IPS-20b (cell line): ENCODE data around the gene RHOT2.

Experiments used
- H3K27ac ChIP-seq: one replicate; pipeline ENCODE4 v1.5.1; 2013; ENCODE audit warnings: low read length
- H3K27me3 ChIP-seq: 2 replicates; pipeline ENCODE4 v1.6.1; 2013; ENCODE audit warnings: mild to moderate bottlenecking, low read length, inconsistent platforms; ENCODE audit not compliant: insufficient read depth
- H3K36me3 ChIP-seq: 2 replicates; pipeline ENCODE4 v1.6.1; 2013; ENCODE audit warnings: low read depth, mild to moderate bottlenecking, inconsistent platforms, low read length, moderate library complexity; ENCODE audit not compliant: insufficient read depth
- H3K4me1 ChIP-seq: 2 replicates; pipeline ENCODE4 v1.6.1; 2013; ENCODE audit warnings: mild to moderate bottlenecking, control low read depth, inconsistent platforms, low read length, moderate library complexity; ENCODE audit not compliant: insufficient read depth
- H3K4me3 ChIP-seq: 2 replicates; pipeline ENCODE4 v1.5.1; 2013; ENCODE audit warnings: mild to moderate bottlenecking, low read length, inconsistent platforms
- H3K9ac ChIP-seq: 2 replicates; pipeline ENCODE4 v1.6.1; 2013; ENCODE audit warnings: low read depth, mild to moderate bottlenecking, inconsistent platforms, low read length, moderate library complexity
- H3K9me3 ChIP-seq: 2 replicates; pipeline ENCODE4 v1.6.1; 2013; ENCODE audit warnings: mild to moderate bottlenecking, low read depth, low read length, inconsistent platforms; ENCODE audit not compliant: insufficient read depth

Gene RHOT2

GRCh38 chr16:680967-681745 lies 13.2 kb downstream of the RHOT2 start:
- peak overlapping the region; percentile 80; the same call in 1 of the 2 replicates for H3K9ac ChIP-seq
- H3K4me1 ChIP-seq: no peaks in the 10 kb centered on the region
- no peaks in the 10 kb centered on the region for H3K9me3 ChIP-seq
- H3K27me3 ChIP-seq: peaks cover 3% of the 10 kb centered on the region; the same call in 1 of the 2 replicates
- H3K27ac ChIP-seq: no peak overlapping the region
- H3K36me3 ChIP-seq: peaks cover 19% of the 10 kb centered on the region
- H3K4me3 ChIP-seq: peak overlapping the region; percentile 90

GRCh38 chr16:681746-682427 lies 14.0 kb downstream of the RHOT2 start:
- no peaks in the 10 kb centered on the region for H3K9me3 ChIP-seq
- no peak overlapping the region; the same call in 1 of the 2 replicates for H3K9ac ChIP-seq
- no peak overlapping the region for H3K27ac ChIP-seq
- H3K4me1 ChIP-seq: no peaks in the 10 kb centered on the region
- H3K4me3 ChIP-seq: peak overlapping the region; percentile 90; the same call in 1 of the 2 replicates
- no peaks in the 10 kb centered on the region for H3K27me3 ChIP-seq
- H3K36me3 ChIP-seq: peaks cover 19% of the 10 kb centered on the region

DNA sequence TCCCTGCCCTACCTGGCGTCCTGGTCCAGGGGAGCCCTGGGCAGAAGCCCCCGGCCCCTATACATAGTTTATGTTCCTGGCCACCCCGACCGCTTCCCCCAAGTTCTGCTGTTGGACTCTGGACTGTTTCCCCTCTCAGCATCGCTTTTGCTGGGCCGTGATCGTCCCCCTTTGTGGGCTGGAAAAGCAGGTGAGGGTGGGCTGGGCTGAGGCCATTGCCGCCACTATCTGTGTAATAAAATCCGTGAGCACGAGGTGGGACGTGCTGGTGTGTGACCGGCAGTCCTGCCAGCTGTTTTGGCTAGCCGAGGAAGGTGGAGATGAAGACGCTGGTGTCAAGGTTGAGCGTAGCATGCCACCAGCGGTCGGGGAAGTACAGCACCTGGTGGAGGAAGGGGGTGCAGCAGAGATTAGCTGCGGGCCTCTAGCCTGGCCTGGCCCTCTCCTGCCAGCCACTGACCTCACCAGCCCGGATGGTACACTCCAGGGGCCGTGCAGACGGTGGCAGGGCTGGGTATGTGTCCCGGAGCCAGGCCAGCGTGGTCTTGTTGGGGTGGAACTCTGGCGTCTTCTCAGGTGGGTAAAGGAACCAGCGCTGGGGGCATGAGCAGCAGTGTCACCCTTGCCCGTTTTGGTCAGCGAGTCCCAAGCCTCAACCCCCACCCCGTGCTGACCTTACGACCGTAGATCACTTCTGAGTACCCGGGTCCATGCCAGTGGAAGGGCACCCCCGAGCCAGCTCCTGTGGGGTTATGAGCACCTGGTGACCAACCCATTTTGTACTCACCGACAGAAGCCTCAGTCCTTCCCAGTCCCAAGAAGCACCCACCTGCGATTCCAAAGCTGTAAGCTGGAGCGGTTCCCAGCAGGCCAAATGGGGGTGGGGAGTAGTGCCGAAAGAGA lies 14.8 kb downstream of the RHOT2 start:
- no peaks in the 10 kb centered on the region for H3K4me1 ChIP-seq
- H3K9me3 ChIP-seq: no peaks in the 10 kb centered on the region
- H3K27ac ChIP-seq: no peak overlapping the region
- no peak overlapping the region for H3K9ac ChIP-seq
- H3K36me3 ChIP-seq: peaks cover 19% of the 10 kb centered on the region
- no peaks in the 10 kb centered on the region for H3K27me3 ChIP-seq
- H3K4me3 ChIP-seq: peak overlapping the region; percentile 74

DNA sequence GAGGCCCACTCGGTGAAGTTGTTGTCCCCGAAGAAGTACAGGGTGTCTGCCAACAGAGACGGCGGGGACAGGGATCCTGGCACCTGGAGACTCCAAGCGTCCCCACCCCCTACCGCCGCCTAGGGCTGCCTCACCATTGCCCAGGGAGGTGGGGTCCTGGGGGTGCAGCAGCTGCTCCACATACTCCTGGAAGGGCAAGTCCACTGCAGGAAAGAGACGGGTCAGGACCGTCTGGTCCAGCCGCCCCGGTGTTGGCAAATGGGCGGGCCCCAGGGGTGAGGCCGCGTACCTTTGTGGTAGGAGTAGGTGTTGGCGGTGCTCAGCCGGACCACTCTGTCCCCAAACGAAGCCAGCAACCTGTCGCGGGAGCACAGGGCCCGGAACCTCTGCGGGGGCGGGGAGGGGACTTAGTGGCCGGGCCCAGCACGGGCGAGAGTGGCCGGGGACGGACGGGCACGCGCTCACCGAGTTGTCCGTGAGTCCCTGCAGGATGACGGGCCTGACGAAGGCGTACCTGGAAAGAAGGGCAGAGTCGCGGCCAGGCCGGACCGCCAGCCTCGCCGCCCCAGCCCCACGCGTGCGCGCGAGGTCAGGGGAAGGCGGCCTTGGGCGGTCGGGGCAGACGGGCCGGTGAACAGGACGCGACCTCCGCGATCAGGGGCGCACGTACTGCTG lies 15.6 kb downstream of the RHOT2 start:
- no peaks in the 10 kb centered on the region for H3K27me3 ChIP-seq
- H3K4me1 ChIP-seq: no peaks in the 10 kb centered on the region
- H3K27ac ChIP-seq: no peak overlapping the region
- H3K4me3 ChIP-seq: peak overlapping the region; percentile 74
- H3K36me3 ChIP-seq: peaks cover 19% of the 10 kb centered on the region
- peak overlapping the region; percentile 79 for H3K9ac ChIP-seq
- no peaks in the 10 kb centered on the region for H3K9me3 ChIP-seq

DNA sequence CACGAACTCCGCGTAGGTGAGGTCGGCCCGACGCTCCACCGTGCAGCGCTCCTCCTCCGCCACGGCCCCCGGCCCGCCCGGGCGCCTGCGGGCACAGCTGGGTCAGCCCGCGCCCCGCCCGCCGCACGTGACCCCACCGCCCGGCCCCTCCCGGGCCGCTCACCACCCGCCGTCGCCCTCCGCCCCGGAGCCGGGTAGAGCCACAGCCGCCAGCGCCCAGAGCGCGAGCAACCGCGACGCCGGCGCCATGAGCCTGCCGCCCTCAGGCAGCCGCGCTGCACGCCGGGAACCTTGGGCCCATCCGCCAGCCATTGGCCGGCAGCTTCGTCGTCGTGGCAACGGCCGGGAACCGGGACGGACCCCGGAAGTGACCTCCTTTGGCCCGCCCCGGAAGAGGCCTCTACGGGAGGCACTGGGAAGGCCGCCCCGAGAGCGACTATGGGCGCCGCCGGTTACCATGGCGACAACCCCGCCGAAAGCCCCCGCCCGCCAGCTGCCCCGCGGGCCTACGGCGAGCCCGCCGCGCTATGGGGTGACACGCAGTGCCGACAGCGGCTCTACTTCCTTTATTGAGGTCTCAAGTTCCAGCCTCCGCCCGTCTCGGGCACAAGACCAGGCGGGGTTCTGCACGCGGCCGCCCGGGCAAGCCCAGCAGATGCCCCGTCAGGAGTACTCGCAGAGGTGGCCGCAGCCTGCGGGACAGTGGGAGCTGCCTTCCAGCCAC lies 16.3 kb downstream of the RHOT2 start, which contains the start of gene JMJD8:
JMJD8 (minus strand) TSS at position 264 of the 724 bp plus-strand sequence; CDS start at position 249, 15 bp downstream.
- Histone ChIP-seq H3K27me3 (no peaks in the 10 kb centered on the region), H3K4me1 (no peaks in the 10 kb centered on the region), H3K36me3 (peaks cover 19% of the 10 kb centered on the region), H3K4me3 (peak within 1 kb of the TSS; percentile 74), H3K27ac (no peak within 1 kb of the TSS), H3K9me3 (no peaks in the 10 kb centered on the region), H3K9ac (peak within 1 kb of the TSS; percentile 79)

DNA sequence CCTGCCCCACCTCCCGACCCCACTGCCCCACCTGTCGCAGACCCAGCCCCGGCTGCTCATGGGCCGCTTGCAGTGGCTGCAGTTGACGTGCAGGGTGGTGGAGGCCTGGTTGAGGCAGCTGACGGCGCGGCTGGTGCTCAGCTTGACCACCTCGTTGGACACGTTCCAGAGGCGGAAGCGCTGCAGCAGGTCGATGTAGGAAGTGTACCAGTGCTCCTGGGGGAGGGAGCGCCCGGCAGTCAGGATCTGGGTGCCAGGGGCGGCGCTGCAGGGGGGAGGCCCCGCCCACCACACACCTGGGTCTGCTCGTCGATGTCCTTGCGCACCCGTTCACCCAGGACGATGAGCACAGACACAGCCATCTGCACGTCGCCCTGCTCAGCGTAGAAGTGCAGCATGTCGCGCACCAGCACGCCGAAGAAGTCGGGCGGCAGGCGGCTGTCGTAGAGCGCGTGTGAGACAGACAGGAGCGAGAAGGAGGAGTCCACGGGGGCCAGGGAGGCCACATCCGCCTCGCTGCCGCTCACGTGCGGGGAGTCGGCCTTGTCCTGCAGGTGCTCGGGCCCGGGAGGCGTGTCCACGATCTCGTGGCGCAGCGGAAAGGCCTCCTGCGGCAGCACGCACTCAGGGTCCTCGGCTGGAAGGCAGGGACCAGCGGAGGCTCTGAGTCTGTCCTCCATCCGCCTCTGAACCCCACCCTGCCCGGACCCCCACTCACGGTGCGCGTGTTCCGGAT lies 17.2 kb downstream of the RHOT2 start:
- no peak overlapping the region for H3K9ac ChIP-seq
- peaks cover 19% of the 10 kb centered on the region for H3K36me3 ChIP-seq
- no peaks in the 10 kb centered on the region for H3K4me1 ChIP-seq
- no peaks in the 10 kb centered on the region for H3K9me3 ChIP-seq
- no peak overlapping the region for H3K27ac ChIP-seq
- H3K27me3 ChIP-seq: no peaks in the 10 kb centered on the region
- H3K4me3 ChIP-seq: no peak overlapping the region

GRCh38 chr16:685967-686366 lies 18.0 kb downstream of the RHOT2 start:
- H3K27ac ChIP-seq: no peak overlapping the region
- H3K36me3 ChIP-seq: peaks cover 19% of the 10 kb centered on the region
- H3K4me1 ChIP-seq: no peaks in the 10 kb centered on the region
- H3K9me3 ChIP-seq: no peaks in the 10 kb centered on the region
- H3K27me3 ChIP-seq: peaks cover 5% of the 10 kb centered on the region
- no peak overlapping the region for H3K4me3 ChIP-seq
- no peak overlapping the region for H3K9ac ChIP-seq

DNA sequence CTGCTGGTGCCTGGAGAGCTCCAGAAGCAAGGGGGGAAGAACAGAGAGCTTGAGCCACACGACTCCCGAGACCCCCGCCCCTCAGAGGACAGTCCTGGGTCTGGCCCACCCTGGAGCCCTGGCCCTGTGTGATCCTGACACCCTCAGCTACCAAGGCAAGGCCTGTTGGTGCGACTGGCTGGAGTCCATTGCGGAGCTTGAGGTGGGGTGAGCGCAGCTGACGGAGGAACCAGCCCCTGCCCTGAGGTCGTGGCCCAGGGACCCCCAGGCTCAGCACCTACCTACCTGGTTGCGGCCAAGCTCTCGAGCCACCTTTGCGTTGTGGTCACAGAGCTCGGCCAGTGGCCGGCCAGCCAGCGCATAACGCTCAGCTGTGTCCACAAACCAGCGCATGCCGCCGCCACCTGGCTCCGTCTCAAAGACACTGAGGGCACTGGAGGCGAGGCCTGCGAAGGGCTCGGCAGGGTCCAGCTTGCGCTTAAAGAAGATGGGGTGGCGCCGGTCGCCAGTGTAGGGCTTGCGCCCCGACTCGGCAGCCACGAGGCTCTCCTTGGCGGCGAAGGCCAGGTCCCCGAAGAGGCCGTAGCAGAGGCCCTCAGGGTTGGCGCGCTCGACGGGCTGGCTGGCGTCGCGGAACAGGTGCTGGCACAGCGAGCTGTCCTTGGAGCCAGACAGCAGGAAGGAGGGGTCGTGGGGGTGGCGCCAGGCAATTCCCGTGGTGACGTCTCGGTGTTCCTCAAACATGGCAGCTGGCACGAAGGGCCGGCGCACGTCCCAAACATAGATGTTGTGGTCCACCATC lies 18.7 kb downstream of the RHOT2 start:
- no peak overlapping the region for H3K9ac ChIP-seq
- H3K36me3 ChIP-seq: peaks cover 16% of the 10 kb centered on the region
- H3K27ac ChIP-seq: no peak overlapping the region

GRCh38 chr16:687499-687898 lies 19.6 kb downstream of the RHOT2 start:
- peaks cover 21% of the 10 kb centered on the region for H3K27me3 ChIP-seq
- no peaks in the 10 kb centered on the region for H3K4me1 ChIP-seq
- no peak overlapping the region for H3K27ac ChIP-seq
- H3K9me3 ChIP-seq: no peaks in the 10 kb centered on the region
- no peak overlapping the region for H3K4me3 ChIP-seq
- H3K9ac ChIP-seq: no peak overlapping the region
- peaks cover 8% of the 10 kb centered on the region for H3K36me3 ChIP-seq

More for the DNA sequence above, 18.7 kb downstream of the RHOT2 start:
- H3K4me1 ChIP-seq: no peaks in the 10 kb centered on the region
- H3K4me3 ChIP-seq: no peak overlapping the region
- H3K9me3 ChIP-seq: no peaks in the 10 kb centered on the region
- peaks cover 12% of the 10 kb centered on the region for H3K27me3 ChIP-seq
